ENCODE results near the gene SDC4. TPM values are rescaled to one million over a fixed set of nuclear protein-coding genes. Genes with fewer than 3 reads are reported as not detected.

The SDC4 gene
- total and polyA plus RNA-seq, 2 experiments from 2014 or later, result 410 to 454 TPM

DNA sequence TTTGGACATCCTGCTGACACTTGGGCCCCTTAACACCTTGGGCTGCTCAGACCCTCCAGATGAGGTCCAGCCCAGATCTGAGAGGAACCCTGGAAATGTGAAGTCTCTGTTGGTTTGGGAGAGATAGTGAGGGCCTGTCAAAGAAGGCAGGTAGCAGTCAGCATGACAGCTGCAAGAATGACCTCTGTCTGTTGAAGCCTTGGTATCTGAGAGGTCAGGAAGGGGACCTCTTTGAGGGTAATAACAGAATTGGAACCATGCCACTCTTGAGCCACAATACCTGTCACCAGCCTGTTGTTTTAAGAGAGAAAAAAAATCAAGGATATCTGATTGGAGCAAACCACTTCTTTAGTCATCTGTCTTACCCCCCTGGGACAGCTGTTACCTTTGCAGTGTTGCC is 18.9 kb upstream of the SDC4 start:
- Histone ChIP-seq H3K9me2 (ENCODE audit: insufficient read depth) (no peaks in the 10 kb centered on the region), H3K4me3 (no peak overlapping the region), H3K36me3 (ENCODE audit: low read depth) (peaks cover 12% of the 10 kb centered on the region; the same call in 1 of the 2 replicates), H3K9me3 (ENCODE audit: low read depth) (no peaks in the 10 kb centered on the region), H3K9ac (no peak overlapping the region), H3K4me2 (ENCODE audit: unreplicated experiment) (no peak overlapping the region), H3K27ac (no peak overlapping the region), H3K27me3 (replicated peaks; ENCODE audit: insufficient read depth) (no peaks in the 10 kb centered on the region), H3K79me2 (ENCODE audit: insufficient read depth) (peaks cover 37% of the 10 kb centered on the region), H3K4me1 (ENCODE audit: insufficient read depth) (peaks cover 5% of the 10 kb centered on the region; the same call in 1 of the 2 replicates), H2AFZ (no peak overlapping the region), H3F3A (ENCODE audit: insufficient read depth) (no peaks in the 10 kb centered on the region), H4K20me1 (ENCODE audit: insufficient read depth) (no peaks in the 10 kb centered on the region)
- no peak for DNase-seq
- in situ Hi-C loops (cut with MboI), result no loop called here
- TF ChIP-seq EZH2 (IDR thresholded peaks at IDR 0.05; ENCODE audit: insufficient read depth, poor library complexity, severe bottlenecking) (no peak), EZH2phosphoT487 (IDR thresholded peaks at IDR 0.05; ENCODE audit: insufficient read depth, low read depth) (no peak)

DNA sequence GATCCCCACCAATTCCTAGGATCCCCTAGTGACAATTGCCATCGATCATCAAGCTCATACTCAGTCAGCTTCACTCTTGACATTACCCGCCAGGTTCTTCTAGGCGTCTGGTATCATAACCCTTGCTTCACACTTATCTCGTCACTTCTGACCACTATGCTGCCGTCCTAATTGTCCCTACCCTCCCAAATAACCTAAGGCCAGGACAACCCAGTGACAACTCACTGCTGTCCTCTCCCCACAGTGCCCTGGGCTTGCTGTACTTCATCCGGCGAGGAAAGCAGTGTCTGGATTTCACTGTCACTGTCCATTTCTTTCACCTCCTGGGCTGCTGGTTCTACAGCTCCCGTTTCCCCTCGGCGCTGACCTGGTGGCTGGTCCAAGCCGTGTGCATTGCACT is 18.4 kb upstream of the SDC4 start:
- Histone ChIP-seq H3K4me2 (ENCODE audit: unreplicated experiment) (no peak overlapping the region), H3F3A (ENCODE audit: insufficient read depth) (no peaks in the 10 kb centered on the region), H4K20me1 (ENCODE audit: insufficient read depth) (no peaks in the 10 kb centered on the region), H3K9me2 (ENCODE audit: insufficient read depth) (no peaks in the 10 kb centered on the region), H3K79me2 (ENCODE audit: insufficient read depth) (peaks cover 37% of the 10 kb centered on the region), H3K27ac (no peak overlapping the region), H3K4me3 (no peak overlapping the region), H3K9ac (no peak overlapping the region), H2AFZ (no peak overlapping the region), H3K9me3 (ENCODE audit: low read depth) (no peaks in the 10 kb centered on the region), H3K27me3 (replicated peaks; ENCODE audit: insufficient read depth) (no peaks in the 10 kb centered on the region), H3K36me3 (ENCODE audit: low read depth) (peaks cover 12% of the 10 kb centered on the region; the same call in 1 of the 2 replicates), H3K4me1 (ENCODE audit: insufficient read depth) (peaks cover 5% of the 10 kb centered on the region; the same call in 1 of the 2 replicates)
- TF ChIP-seq EZH2phosphoT487 (IDR thresholded peaks at IDR 0.05; ENCODE audit: insufficient read depth, low read depth) (no peak), EZH2 (IDR thresholded peaks at IDR 0.05; ENCODE audit: insufficient read depth, poor library complexity, severe bottlenecking) (no peak)
- DNase-seq, result no peak
- WGBS, 2 experiments (ENCODE audit: low coverage in 1 of 2, low lambda C conversion rate in 2 of 2, missing lambda C conversion rate in 2 of 2), result 86 to 88% methylated on average over 11 of the region's 11 CpGs
- in situ Hi-C loops (cut with MboI), result no loop called here

DNA sequence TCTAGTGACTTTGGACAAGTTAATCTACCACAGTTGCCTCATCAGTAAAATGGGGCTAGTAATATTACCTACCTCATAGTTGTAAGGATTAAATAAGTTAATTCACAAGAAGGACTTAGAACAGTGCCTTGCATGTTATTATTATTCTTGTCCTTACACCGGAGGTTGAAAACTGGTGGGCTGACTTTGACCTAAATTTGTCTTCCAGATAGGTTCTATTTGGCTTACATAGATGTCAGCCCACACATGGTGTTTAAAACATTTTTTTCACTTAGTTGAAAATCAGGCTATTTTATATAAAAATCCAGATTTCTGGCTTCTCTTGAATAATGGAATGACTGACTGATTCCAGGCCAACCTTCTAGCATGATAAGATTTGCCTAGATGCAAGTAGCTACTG is 18.0 kb upstream of the SDC4 start:
- Histone ChIP-seq H3K79me2 (ENCODE audit: insufficient read depth) (peaks cover 37% of the 10 kb centered on the region), H4K20me1 (ENCODE audit: insufficient read depth) (no peaks in the 10 kb centered on the region), H3K27me3 (replicated peaks; ENCODE audit: insufficient read depth) (no peaks in the 10 kb centered on the region), H3K9me2 (ENCODE audit: insufficient read depth) (no peaks in the 10 kb centered on the region), H3F3A (ENCODE audit: insufficient read depth) (no peaks in the 10 kb centered on the region), H3K9ac (no peak overlapping the region), H2AFZ (no peak overlapping the region), H3K9me3 (ENCODE audit: low read depth) (no peaks in the 10 kb centered on the region), H3K36me3 (ENCODE audit: low read depth) (peaks cover 12% of the 10 kb centered on the region; the same call in 1 of the 2 replicates), H3K4me3 (no peak overlapping the region), H3K4me1 (ENCODE audit: insufficient read depth) (peaks cover 5% of the 10 kb centered on the region; the same call in 1 of the 2 replicates), H3K27ac (no peak overlapping the region), H3K4me2 (ENCODE audit: unreplicated experiment) (no peak overlapping the region)
- DNase-seq, result no peak
- no peak for TF ChIP-seq EZH2phosphoT487 (IDR thresholded peaks at IDR 0.05; ENCODE audit: insufficient read depth, low read depth)
- no peak for TF ChIP-seq EZH2 (IDR thresholded peaks at IDR 0.05; ENCODE audit: insufficient read depth, poor library complexity, severe bottlenecking)
- 94 to 100% methylated on average over 1 of the region's 1 CpG for WGBS, 2 experiments (ENCODE audit: low coverage in 1 of 2, low lambda C conversion rate in 2 of 2, missing lambda C conversion rate in 2 of 2)
- in situ Hi-C loops (cut with MboI), result no loop called here

- Histone ChIP-seq H3K9ac (no peak overlapping the region), H2AFZ (no peak overlapping the region), H3F3A (ENCODE audit: insufficient read depth) (0 out of 2 replicates have a peak, but pooled peaks cover 3% of the 10 kb centered on the region), H3K9me2 (ENCODE audit: insufficient read depth) (no peaks in the 10 kb centered on the region), H3K4me1 (ENCODE audit: insufficient read depth) (peaks cover 5% of the 10 kb centered on the region; the same call in 1 of the 2 replicates), H3K9me3 (ENCODE audit: low read depth) (no peaks in the 10 kb centered on the region), H3K36me3 (ENCODE audit: low read depth) (peaks cover 12% of the 10 kb centered on the region; the same call in 1 of the 2 replicates), H3K4me2 (ENCODE audit: unreplicated experiment) (no peak overlapping the region), H3K79me2 (ENCODE audit: insufficient read depth) (peaks cover 37% of the 10 kb centered on the region), H3K27ac (no peak overlapping the region), H4K20me1 (ENCODE audit: insufficient read depth) (no peaks in the 10 kb centered on the region), H3K27me3 (replicated peaks; ENCODE audit: insufficient read depth) (no peaks in the 10 kb centered on the region), H3K4me3 (no peak overlapping the region)
- no peak for TF ChIP-seq EZH2phosphoT487 (IDR thresholded peaks at IDR 0.05; ENCODE audit: insufficient read depth, low read depth)
- no peak for TF ChIP-seq EZH2 (IDR thresholded peaks at IDR 0.05; ENCODE audit: insufficient read depth, poor library complexity, severe bottlenecking)
- DNase-seq, result no peak
- in situ Hi-C loops (cut with MboI), result no loop called here
- 86 to 87% methylated on average over 5 of the region's 5 CpGs for WGBS, 2 experiments (ENCODE audit: low coverage in 1 of 2, low lambda C conversion rate in 2 of 2, missing lambda C conversion rate in 2 of 2)
Measured at GRCh38 chr20:45365444-45365970, 17.3 kb upstream of the SDC4 start.
